Mesothelial cell of epicardium (in vitro differentiated cells): ENCODE results near the gene ZIC2. TPM values are rescaled to one million over a fixed set of nuclear protein-coding genes. Genes with fewer than 3 reads are reported as not detected.

Source experiments
- DNase-seq, 2 experiments: peaks; one replicate each; pipeline ENCODE4 v3.0.0; 2021; ENCODE audit warnings: low spot score in 2 of 2; ENCODE audit not compliant: unreplicated experiment in 2 of 2
- H3K27ac Mint-ChIP-seq: 2 replicates; pipeline ENCODE4 v1.8.0; 2021; ENCODE audit warnings: mixed read lengths
- H3K27me3 Mint-ChIP-seq: 2 replicates; pipeline ENCODE4 v1.8.0; 2021; ENCODE audit warnings: low read depth, mixed read lengths
- H3K36me3 Mint-ChIP-seq: 2 replicates; pipeline ENCODE4 v1.8.0; 2021; ENCODE audit warnings: mixed read lengths
- H3K4me1 Mint-ChIP-seq: 2 replicates; pipeline ENCODE4 v1.8.0; 2021; ENCODE audit warnings: mixed read lengths
- H3K4me3 Mint-ChIP-seq: 2 replicates; pipeline ENCODE4 v1.8.0; 2021; ENCODE audit warnings: mild to moderate bottlenecking, moderate library complexity, mixed read lengths
- H3K9me3 Mint-ChIP-seq: 2 replicates; pipeline ENCODE4 v1.8.0; 2021; ENCODE audit warnings: mixed read lengths
- total RNA-seq: library from RNA; stranded (reverse); gene quantifications from 3 replicates; pipeline ENCODE4 v1.2.1, GENCODE V29; 2021
- TF ChIP-seq, protein P1 (sequence below): fragments of 200-600 bp; sonication (generic); IDR thresholded peaks from one replicate; pipeline ENCODE4 v1.5.0; 2021; ENCODE audit warnings: antibody characterized with exemption; ENCODE audit not compliant: unreplicated experiment

ZIC2 gene
- total RNA-seq, 1 donor from 2014 or later, result not detected

DNA sequence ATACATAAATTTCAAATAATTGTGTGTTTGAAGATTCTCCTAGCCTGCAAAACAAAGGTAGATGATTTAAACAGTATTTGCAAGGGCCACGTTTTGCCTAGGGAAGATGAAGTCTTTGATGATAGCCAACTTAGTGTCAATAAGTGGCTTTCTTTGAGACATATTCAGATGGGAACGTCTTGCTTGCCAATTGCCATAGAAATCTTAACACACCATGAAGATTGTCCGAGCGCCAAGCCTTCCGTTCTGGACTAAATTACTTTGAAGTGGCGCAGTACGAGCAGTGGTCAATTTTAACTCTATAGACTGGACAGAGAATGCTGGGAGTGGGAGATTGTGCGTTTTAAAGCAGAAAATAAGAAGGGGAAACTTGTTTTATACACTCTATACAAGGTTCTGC lies 19.9 kb upstream of the ZIC2 start:
- TF ChIP-seq, protein P1, sequence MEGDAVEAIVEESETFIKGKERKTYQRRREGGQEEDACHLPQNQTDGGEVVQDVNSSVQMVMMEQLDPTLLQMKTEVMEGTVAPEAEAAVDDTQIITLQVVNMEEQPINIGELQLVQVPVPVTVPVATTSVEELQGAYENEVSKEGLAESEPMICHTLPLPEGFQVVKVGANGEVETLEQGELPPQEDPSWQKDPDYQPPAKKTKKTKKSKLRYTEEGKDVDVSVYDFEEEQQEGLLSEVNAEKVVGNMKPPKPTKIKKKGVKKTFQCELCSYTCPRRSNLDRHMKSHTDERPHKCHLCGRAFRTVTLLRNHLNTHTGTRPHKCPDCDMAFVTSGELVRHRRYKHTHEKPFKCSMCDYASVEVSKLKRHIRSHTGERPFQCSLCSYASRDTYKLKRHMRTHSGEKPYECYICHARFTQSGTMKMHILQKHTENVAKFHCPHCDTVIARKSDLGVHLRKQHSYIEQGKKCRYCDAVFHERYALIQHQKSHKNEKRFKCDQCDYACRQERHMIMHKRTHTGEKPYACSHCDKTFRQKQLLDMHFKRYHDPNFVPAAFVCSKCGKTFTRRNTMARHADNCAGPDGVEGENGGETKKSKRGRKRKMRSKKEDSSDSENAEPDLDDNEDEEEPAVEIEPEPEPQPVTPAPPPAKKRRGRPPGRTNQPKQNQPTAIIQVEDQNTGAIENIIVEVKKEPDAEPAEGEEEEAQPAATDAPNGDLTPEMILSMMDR, result no peak
- Mint-ChIP-seq H3K36me3 (no peaks in the 10 kb centered on the region), H3K9me3 (no peaks in the 10 kb centered on the region), H3K4me3 (no peak overlapping the region), H3K27me3 (peaks cover 93% of the 10 kb centered on the region), H3K4me1 (peaks cover 13% of the 10 kb centered on the region), H3K27ac (no peak overlapping the region)
- no peak for DNase-seq

DNA sequence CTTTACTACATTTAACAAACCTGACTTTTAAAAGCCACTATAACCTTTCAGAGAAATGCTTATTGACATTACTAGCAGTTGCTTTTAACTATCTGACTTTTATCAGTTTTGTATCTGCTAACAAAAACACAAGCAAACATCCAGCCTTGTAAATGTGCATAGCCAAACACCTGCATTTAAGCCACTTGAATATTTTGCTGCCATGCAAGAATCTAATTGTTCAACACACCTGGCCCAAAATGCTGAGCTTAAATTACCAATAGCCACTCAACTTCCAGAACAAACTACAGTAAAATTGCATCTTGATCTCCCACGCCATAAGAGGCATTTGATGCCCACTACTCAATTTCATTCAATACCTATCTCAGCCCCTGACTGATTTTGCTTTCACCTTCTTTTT lies 19.3 kb upstream of the ZIC2 start:
- TF ChIP-seq, protein P1, result no peak
- Mint-ChIP-seq H3K27me3 (peaks cover 92% of the 10 kb centered on the region), H3K4me1 (peaks cover 10% of the 10 kb centered on the region), H3K9me3 (no peaks in the 10 kb centered on the region), H3K36me3 (no peaks in the 10 kb centered on the region), H3K4me3 (no peak overlapping the region), H3K27ac (no peak overlapping the region)
- DNase-seq, result no peak

DNA sequence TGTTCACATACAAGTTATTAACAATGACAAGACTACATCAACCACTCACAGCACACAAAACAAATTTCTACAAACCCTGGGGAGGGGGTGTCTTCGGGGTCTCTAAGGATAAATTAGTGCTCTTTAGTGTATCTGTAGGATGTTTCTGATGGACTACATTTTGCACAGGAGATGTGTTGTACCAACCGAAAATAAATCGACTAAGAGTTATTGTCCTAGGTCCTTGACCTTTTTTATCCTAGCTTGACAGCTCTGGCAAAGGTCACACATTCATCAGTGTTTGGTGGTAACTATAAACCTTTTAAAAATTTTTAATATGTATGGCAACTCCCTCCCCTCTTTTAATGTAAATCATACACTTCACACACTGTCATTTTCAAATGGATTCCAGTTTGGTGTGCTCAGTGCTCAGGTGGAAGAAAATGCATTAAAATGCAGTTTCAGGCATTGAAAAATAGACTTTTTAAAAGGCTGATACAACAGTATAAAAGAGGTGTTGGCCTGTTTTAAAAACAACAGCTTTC lies 17.7 kb upstream of the ZIC2 start:
- H3K4me3 Mint-ChIP-seq, result no peak overlapping the region
- H3K4me1 Mint-ChIP-seq, result peaks cover 9% of the 10 kb centered on the region
- TF ChIP-seq, protein P1, result no peak
- no peak overlapping the region for H3K27ac Mint-ChIP-seq
- DNase-seq, result no peak
- no peaks in the 10 kb centered on the region for H3K36me3 Mint-ChIP-seq
- peaks cover 88% of the 10 kb centered on the region for H3K27me3 Mint-ChIP-seq
- H3K9me3 Mint-ChIP-seq, result no peaks in the 10 kb centered on the region

DNA sequence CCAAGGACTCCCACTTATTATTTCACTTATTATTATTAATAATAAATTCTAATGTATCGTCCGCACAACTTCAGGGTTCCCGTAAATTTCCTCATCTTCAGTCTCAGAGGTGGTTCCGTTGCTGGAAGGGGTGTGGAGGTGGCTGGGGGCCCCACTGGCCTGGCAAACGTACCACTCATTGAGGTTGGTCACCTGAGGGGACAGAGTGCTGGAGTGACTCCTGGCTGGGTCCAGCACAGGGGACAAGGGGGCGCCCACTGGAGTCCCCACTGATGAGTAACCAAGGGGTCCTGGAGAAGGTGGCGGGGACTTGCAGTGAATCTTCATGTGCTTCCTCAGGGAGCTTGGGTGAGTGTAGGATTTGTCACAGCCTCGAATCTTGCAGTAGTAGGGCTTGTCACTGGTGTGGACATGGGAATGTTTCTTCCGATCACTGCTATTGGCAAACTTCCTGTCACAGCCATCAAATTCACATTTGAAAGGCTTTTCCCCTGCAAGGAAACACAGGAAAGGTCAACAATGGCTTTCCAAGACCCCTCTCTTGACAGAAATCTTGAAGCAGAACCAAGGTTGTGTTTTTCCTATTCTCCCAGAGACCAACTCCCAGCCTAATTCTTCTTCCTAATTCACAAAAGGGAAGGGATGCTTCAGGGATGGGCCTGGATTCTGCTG lies 16.1 kb upstream of the ZIC2 start:
- H3K36me3 Mint-ChIP-seq, result no peaks in the 10 kb centered on the region
- TF ChIP-seq, protein P1, result no peak
- peaks cover 85% of the 10 kb centered on the region for H3K27me3 Mint-ChIP-seq
- peaks cover 13% of the 10 kb centered on the region for H3K4me1 Mint-ChIP-seq
- no peak overlapping the region for H3K4me3 Mint-ChIP-seq
- no peaks in the 10 kb centered on the region for H3K9me3 Mint-ChIP-seq
- H3K27ac Mint-ChIP-seq, result no peak overlapping the region
- no peak for DNase-seq

DNA sequence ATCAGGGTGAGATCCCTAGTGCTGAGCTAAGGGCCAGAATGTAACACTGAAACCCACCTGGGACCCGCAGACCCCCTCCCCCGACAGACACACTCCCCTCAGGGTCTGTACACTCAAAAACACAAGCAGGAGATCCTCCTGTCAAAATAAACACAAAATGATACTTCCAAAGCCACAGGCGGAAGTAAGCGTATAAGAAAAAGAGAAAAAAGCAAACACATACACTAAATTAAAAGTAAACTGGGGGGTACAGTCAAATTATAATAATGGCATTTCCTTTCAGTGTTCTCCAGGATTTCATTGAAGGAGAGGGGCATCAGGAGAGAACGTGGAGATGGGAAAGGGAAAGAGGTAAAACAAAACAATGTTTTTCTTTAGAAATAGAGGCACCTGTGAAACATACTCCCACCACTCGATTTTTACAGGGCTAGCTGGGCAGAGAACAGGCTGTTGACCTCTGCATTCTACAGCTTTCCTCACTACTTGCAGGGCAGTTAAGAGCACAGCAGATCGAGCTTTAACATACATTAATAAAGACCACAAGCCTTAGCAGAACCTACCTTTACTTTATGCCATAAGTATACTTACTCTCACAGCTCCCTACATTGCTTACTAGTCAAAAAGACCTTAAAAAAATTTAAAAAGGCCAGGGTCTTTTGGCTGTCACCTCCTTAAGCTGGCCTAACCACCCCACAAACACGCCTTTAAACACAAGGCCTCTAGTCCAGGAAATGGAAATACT lies 15.3 kb upstream of the ZIC2 start:
- H3K36me3 Mint-ChIP-seq, result no peaks in the 10 kb centered on the region
- H3K27ac Mint-ChIP-seq, result no peak overlapping the region
- no peaks in the 10 kb centered on the region for H3K9me3 Mint-ChIP-seq

More for the DNA sequence above, 15.3 kb upstream of the ZIC2 start:
- H3K4me3 Mint-ChIP-seq, result no peak overlapping the region
- TF ChIP-seq, protein P1, result no peak
- no peak for DNase-seq
- peaks cover 78% of the 10 kb centered on the region for H3K27me3 Mint-ChIP-seq
- H3K4me1 Mint-ChIP-seq, result peaks cover 13% of the 10 kb centered on the region
